H9 (cell line): ENCODE data around the gene SLC35B4. TPM values are rescaled to one million over a fixed set of nuclear protein-coding genes. Genes with fewer than 3 reads are reported as not detected.

ENCODE experiments used
- DNase-seq: peaks from one replicate; pipeline ENCODE4 v3.0.0-alpha.2; 2017
- H2AFZ ChIP-seq: one replicate; pipeline ENCODE4 v1.6.1; 2013; ENCODE audit warnings: mild to moderate bottlenecking, low read length, control low read depth, moderate library complexity
- H2AK5ac ChIP-seq: 2 replicates; pipeline ENCODE4 v1.6.1; 2013; ENCODE audit warnings: low read length, control low read depth, mixed read lengths; ENCODE audit not compliant: insufficient read length
- H2BK120ac ChIP-seq: one replicate; pipeline ENCODE4 v1.6.1; 2013; ENCODE audit warnings: low read depth, mild to moderate bottlenecking, low read length, control low read depth, inconsistent platforms; ENCODE audit not compliant: poor library complexity, severe bottlenecking
- H2BK12ac ChIP-seq: 2 replicates; pipeline ENCODE4 v1.6.1; 2013; ENCODE audit warnings: low read length, control low read depth, mixed read lengths, low read depth; ENCODE audit not compliant: insufficient read length
- H2BK15ac ChIP-seq: 2 replicates; pipeline ENCODE4 v1.6.1; 2013; ENCODE audit warnings: low read depth, low read length, control low read depth
- H2BK20ac ChIP-seq: one replicate; pipeline ENCODE4 v1.6.1; 2013; ENCODE audit warnings: low read depth, mild to moderate bottlenecking, low read length, control low read depth, inconsistent platforms; ENCODE audit not compliant: poor library complexity, severe bottlenecking
- H2BK5ac ChIP-seq: 2 replicates; pipeline ENCODE4 v1.6.1; 2013; ENCODE audit warnings: low read length, control low read depth, mixed read lengths; ENCODE audit not compliant: insufficient read length
- H3K14ac ChIP-seq: 2 replicates; pipeline ENCODE4 v1.6.1; 2013; ENCODE audit warnings: low read length, control low read depth; ENCODE audit not compliant: insufficient read depth
- H3K18ac ChIP-seq: 2 replicates; pipeline ENCODE4 v1.6.1; 2013; ENCODE audit warnings: low read depth, mild to moderate bottlenecking, mixed read lengths, low read length, control low read depth; ENCODE audit not compliant: insufficient read length
- H3K23ac ChIP-seq: 2 replicates; pipeline ENCODE4 v1.6.1; 2013; ENCODE audit warnings: low read length, control low read depth, mixed read lengths, low read depth; ENCODE audit not compliant: insufficient read length
- H3K23me2 ChIP-seq: 2 replicates; pipeline ENCODE4 v1.6.1; 2013; ENCODE audit warnings: low read depth, mild to moderate bottlenecking, mixed read lengths, low read length, control low read depth; ENCODE audit not compliant: insufficient read length, poor library complexity, severe bottlenecking
- H3K27ac ChIP-seq: 2 replicates; pipeline ENCODE4 v1.5.1; 2013; ENCODE audit warnings: low read length, control low read depth, mixed read lengths, low read depth; ENCODE audit not compliant: insufficient read length
- H3K27me3 ChIP-seq: 2 replicates; pipeline ENCODE4 v1.6.1; 2013; ENCODE audit warnings: low read length, control low read depth, inconsistent platforms; ENCODE audit not compliant: insufficient read depth
- H3K4ac ChIP-seq: 2 replicates; pipeline ENCODE4 v1.6.1; 2013; ENCODE audit warnings: low read depth, mild to moderate bottlenecking, control low read depth, inconsistent platforms, low read length, moderate library complexity
- H3K4me1 ChIP-seq: 2 replicates; pipeline ENCODE4 v1.6.1; 2013; ENCODE audit warnings: low read length, control low read depth, inconsistent platforms; ENCODE audit not compliant: insufficient read depth
- H3K4me2 ChIP-seq: 2 replicates; pipeline ENCODE4 v1.6.1; 2013; ENCODE audit warnings: low read length, control low read depth, mixed read lengths; ENCODE audit not compliant: insufficient read length, insufficient read depth
- H3K56ac ChIP-seq: 2 replicates; pipeline ENCODE4 v1.6.1; 2013; ENCODE audit warnings: low read depth, mild to moderate bottlenecking, mixed read lengths, low read length, control low read depth; ENCODE audit not compliant: insufficient read length
- H3K79me1 ChIP-seq: 2 replicates; pipeline ENCODE4 v1.6.1; 2013; ENCODE audit warnings: low read depth, mild to moderate bottlenecking, moderate library complexity, low read length, control low read depth, inconsistent platforms; ENCODE audit not compliant: insufficient read depth, poor library complexity, severe bottlenecking
- H3K79me2 ChIP-seq: 2 replicates; pipeline ENCODE4 v1.6.1; 2013; ENCODE audit warnings: low read length, control low read depth, inconsistent platforms; ENCODE audit not compliant: insufficient read depth
- H3K9ac ChIP-seq: 2 replicates; pipeline ENCODE4 v1.6.1; 2013; ENCODE audit warnings: low read length, control low read depth, mixed read lengths; ENCODE audit not compliant: insufficient read length; ENCODE audit errors: extremely low read depth
- H3K9me3 ChIP-seq: one replicate; pipeline ENCODE4 v1.6.1; 2013; ENCODE audit warnings: low read depth, low read length, inconsistent platforms; ENCODE audit not compliant: control insufficient read depth
- H3T11ph ChIP-seq: one replicate; pipeline ENCODE4 v1.6.1; 2013; ENCODE audit warnings: mild to moderate bottlenecking, low read length, control low read depth, inconsistent platforms
- H4K20me1 ChIP-seq: one replicate; pipeline ENCODE4 v1.6.1; 2013; ENCODE audit not compliant: control insufficient read depth, insufficient read length, insufficient read depth
- H4K5ac ChIP-seq: 2 replicates; pipeline ENCODE4 v1.6.1; 2013; ENCODE audit warnings: low read depth, mild to moderate bottlenecking, mixed read lengths, low read length, control low read depth; ENCODE audit not compliant: insufficient read length
- H4K8ac ChIP-seq: replicated peaks from 2 replicates; pipeline ENCODE4 v1.6.1; 2013; ENCODE audit warnings: low read length, control low read depth, mixed read lengths, low read depth; ENCODE audit not compliant: insufficient read length
- H4K91ac ChIP-seq: 2 replicates; pipeline ENCODE4 v1.6.1; 2013; ENCODE audit warnings: low read depth, mild to moderate bottlenecking, moderate library complexity, mixed read lengths, low read length, control low read depth; ENCODE audit not compliant: insufficient read length
- H3K27ac Mint-ChIP-seq, 3 experiments: 2 replicates in 2 of 3; 3 replicates in 1 of 3; pipeline ENCODE4 v1.8.0; 2020 to 2021; ENCODE audit warnings: mixed read lengths in 3 of 3, mild to moderate bottlenecking in 1 of 3, moderate library complexity in 1 of 3
- H3K27me3 Mint-ChIP-seq: 2 replicates; pipeline ENCODE4 v1.8.0; 2021; ENCODE audit warnings: low read depth, mild to moderate bottlenecking, moderate library complexity, mixed read lengths
- H3K36me3 Mint-ChIP-seq, 3 experiments: 2 replicates in 2 of 3; 3 replicates in 1 of 3; pipeline ENCODE4 v1.8.0; 2020 to 2021; ENCODE audit warnings: low read depth in 3 of 3, mixed read lengths in 3 of 3; ENCODE audit not compliant: insufficient read depth in 1 of 3
- H3K4me1 Mint-ChIP-seq, 2 experiments: 2 replicates each; pipeline ENCODE4 v1.8.0; 2020; ENCODE audit warnings: mixed read lengths in 2 of 2
- H3K4me3 Mint-ChIP-seq, 2 experiments: 2 replicates in 1 of 2; 3 replicates in 1 of 2; pipeline ENCODE4 v1.8.0; 2020 to 2021; ENCODE audit warnings: mild to moderate bottlenecking in 2 of 2, mixed read lengths in 2 of 2, moderate library complexity in 1 of 2
- H3K9me3 Mint-ChIP-seq, 2 experiments: 2 replicates in 1 of 2; 3 replicates in 1 of 2; pipeline ENCODE4 v1.8.0; 2020; ENCODE audit warnings: mild to moderate bottlenecking in 2 of 2, mixed read lengths in 2 of 2, moderate library complexity in 1 of 2
- CTCF ChIP-seq: fragments of 200-600 bp; sonication (generic); conservative IDR thresholded peaks from 3 replicates; pipeline ENCODE4 v1.8.0; 2021; ENCODE audit warnings: antibody characterized with exemption, mild to moderate bottlenecking
- WGBS: extraction: QIAGEN DNeasy Blood & Tissue Kit; methylation state at CpG from one replicate; pipeline ENCODE4 v1.1.7; 2013; ENCODE audit warnings: missing lambda C conversion rate, low lambda C conversion rate, mixed read lengths; ENCODE audit not compliant: insufficient read length; ENCODE audit errors: extremely low coverage; 5-methylcytosine and 5-hydroxymethylcytosine counted together
- total RNA-seq: library from RNA; stranded (reverse); gene quantifications from 2 replicates; pipeline ENCODE4 v1.2.1, GENCODE V29; 2021

Gene SLC35B4
- total RNA-seq, 1 experiment from 2014 or later = 33.4 TPM

- WGBS = no CpG with 5 or more reads among the region's 5 CpGs
- H3K27me3 ChIP-seq = no peaks in the 10 kb centered on the region
- no peaks in the 10 kb centered on the region for H3K79me2 ChIP-seq
- H2BK15ac ChIP-seq = no peak overlapping the region
- peaks cover 1% of the 10 kb centered on the region for H3K27me3 Mint-ChIP-seq
- H2BK120ac ChIP-seq = no peak overlapping the region
- no peak overlapping the region for H3K27ac Mint-ChIP-seq
- no peak overlapping the region for H3K23ac ChIP-seq
- H3T11ph ChIP-seq = no peak overlapping the region
- H3K4me2 ChIP-seq = no peak overlapping the region
- no peak overlapping the region for H3K4ac ChIP-seq
- TF ChIP-seq CTCF = peak; percentile 13; the same call in 1 of the 3 replicates
- no peak overlapping the region for H3K9ac ChIP-seq
- peaks cover 7 to 13% of the 10 kb centered on the region in 2 experiments for H3K4me1 Mint-ChIP-seq
- peaks cover 3% of the 10 kb centered on the region; the same call in 1 of the 2 replicates for H3K4me1 ChIP-seq
- no peak overlapping the region for H3K56ac ChIP-seq
- H4K20me1 ChIP-seq = no peaks in the 10 kb centered on the region
- no peak overlapping the region for H3K18ac ChIP-seq
- H4K91ac ChIP-seq = no peak overlapping the region
- H2AFZ ChIP-seq = no peak overlapping the region
- no peaks in the 10 kb centered on the region for H3K23me2 ChIP-seq
- no peak for DNase-seq
- no peak overlapping the region for H4K8ac ChIP-seq
- H4K5ac ChIP-seq = no peak overlapping the region
- no peak overlapping the region for H3K27ac ChIP-seq
- H3K79me1 ChIP-seq = no peaks in the 10 kb centered on the region
- H3K9me3 ChIP-seq = no peaks in the 10 kb centered on the region
- H3K4me3 Mint-ChIP-seq = no peak overlapping the region
- H2BK12ac ChIP-seq = no peak overlapping the region
- no peak overlapping the region for H2BK5ac ChIP-seq
- no peak overlapping the region for H3K14ac ChIP-seq
- H3K9me3 Mint-ChIP-seq = no peaks in the 10 kb centered on the region; a peak in 1 of 5 replicates
- H2AK5ac ChIP-seq = no peak overlapping the region
- no peaks in the 10 kb centered on the region; a peak in 1 of 7 replicates for H3K36me3 Mint-ChIP-seq
- no peak overlapping the region for H2BK20ac ChIP-seq
Measured at GRCh38 chr7:134347567-134347966, 30.8 kb upstream of the SLC35B4 start.
